HG03025 (cell line): Measurements from ENCODE around the gene GARIN5B.
"Not testable (repeated sequence)": the region's sequence is repeated elsewhere in the genome, so short reads cannot be mapped to it uniquely, and the experiment has no call there.

Experiments used
- ATAC-seq: cut with Tn5 transposase; IDR thresholded peaks from one replicate; pipeline ENCODE4 v1.9.1; 2021; ENCODE audit warnings: mild to moderate bottlenecking, moderate library complexity; ENCODE audit not compliant: unreplicated experiment, low FRiP score

GARIN5B gene

DNA sequence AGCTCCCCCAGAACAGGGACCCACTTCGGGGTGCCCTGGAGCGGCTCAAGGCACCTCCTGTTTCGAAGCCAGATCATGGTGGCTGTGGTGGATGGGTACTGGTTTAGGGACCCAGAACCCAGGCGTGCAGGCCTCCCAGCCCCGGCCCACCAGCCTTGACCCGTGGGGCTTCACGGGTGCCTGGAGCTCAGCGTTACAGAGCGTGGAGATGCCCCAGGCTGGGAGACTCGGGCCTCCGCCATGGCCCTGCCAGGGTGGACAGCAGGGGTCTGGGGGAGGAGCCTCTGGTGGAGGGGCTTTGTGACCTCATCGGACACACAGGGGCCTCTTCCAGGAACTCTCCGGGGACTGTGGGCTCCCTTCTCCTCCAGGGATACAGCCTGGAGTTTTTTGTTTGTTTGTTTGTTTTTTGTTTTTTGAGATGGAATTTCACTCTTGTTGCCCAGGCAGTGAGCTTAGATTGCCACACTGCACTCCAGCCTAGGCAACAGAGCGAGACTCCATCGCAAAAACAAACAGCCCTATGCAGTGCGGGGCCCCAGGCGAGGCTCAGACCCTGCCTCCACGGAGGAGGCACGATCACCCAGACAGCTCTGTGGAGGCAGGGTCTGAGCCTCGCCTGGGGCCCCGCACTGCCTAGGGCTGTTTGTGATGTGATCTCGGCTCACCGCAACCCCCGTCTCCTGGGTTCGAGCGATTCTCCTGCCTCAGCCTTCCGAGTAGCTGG lies at the start of gene GARIN5B:
Gene GARIN5B (minus strand): TSS at position 271 of the 727 bp plus-strand sequence. CDS start 194 bp downstream, at position 77.
- no peak for ATAC-seq

DNA sequence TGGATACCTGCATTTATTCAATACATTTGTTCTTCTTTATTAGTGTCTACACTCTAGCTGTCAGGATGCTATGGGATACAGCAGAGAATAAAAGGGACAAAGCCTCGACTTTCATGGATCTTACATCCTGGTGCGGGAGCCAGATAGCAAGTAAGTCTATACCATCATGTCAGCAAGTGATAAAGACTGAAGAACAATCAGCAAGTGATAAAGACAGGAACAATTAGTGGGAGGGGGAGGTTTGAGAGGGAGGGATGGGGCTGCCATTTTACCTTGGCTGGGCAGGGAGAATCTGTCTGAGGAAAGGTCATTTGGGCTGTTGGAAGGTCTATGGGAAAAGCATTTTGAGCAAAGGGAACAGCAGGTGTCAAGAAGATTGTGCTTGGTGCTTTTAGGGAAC lies 47.1 kb upstream of the GARIN5B start:
- ATAC-seq: no peak

DNA sequence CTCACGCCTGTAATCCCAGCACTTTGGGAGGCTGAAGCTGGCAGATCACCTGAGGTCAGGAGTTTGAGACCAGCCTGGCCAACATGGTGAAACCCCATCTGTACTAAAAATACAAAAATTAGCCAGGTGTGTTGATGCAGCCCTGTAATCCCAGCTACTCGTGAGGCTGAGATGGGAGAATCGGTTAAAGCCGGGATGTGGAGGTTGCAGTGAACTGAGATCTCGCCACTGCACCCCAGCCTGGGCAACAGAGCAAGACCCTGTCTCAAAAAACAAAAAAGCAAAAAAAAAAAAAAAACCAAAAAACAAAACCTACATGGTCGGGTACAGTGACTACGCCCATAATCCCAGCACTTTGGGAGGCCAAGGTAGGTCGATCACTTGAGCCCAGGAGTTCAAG lies 46.1 kb upstream of the GARIN5B start:
- not testable (repeated sequence) for ATAC-seq

DNA sequence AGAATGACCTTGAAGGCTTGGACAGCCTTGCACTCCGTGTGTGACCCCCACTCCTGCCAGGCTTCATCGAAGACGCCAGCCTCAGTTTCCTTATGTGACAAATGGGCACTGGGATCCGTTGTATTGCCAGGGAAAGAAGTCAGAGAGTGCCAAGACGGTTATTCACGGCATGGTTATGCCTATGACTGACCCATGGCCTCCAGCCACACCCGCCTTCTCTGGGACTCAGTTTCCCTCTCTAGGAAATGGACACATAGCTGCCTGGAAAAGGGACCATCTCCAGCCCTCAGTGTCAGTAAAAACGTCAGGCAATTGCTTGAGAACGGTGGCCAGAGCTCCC lies 45.4 kb upstream of the GARIN5B start:
- ATAC-seq: no peak

DNA sequence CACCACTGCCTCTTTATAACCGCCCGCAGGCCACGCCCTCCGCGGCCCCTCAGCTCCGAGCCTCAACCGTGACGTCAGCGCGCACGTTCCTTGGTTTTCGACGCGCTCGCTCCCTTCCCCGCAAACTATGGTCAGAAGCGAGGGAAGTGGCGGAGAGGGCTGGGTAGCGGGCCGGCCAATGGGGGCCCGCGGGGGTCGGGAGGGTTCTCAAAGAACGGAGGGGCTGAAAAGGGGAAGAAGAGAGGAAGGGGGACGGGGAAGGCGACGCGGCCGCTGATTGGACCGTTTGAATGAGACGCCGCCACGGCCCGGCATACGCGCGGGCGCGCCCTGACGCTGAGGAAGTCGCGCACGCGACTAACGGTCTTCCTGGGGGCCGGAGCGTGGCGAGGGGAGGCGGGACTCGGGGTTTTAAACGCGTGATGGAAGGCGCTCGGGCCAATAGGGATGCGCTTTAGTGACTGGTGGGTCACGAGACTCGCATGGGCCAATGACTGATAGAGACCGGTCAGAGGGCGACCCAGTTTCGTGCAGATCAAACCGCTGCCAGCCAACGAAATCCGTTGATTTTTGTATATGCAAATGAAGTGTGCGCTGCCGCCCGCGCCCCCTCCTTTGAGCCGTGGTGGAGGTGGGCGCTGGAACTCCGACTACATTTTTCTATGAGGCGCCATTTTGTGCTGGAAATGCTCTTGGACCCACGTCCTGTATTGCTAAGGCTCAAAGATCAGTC lies 44.9 kb upstream of the GARIN5B start:
- peak; percentile 79 for ATAC-seq

DNA sequence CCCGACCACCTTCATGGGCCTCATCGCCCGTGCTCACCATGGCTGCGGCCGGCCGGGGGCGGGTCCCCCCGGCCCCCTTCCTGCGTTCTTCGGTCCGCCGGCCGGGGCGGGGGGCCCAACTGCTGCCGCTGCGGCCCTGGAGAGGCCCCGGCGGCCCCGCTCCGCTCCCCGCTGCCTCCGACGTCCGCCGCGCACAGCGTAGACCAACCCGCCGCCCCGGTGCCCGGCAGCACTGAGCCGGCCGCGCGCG lies 44.4 kb upstream of the GARIN5B start, which contains the start of gene UBE2S:
Gene UBE2S (minus strand): TSS at position 239 of the 250 bp plus-strand sequence. CDS start 199 bp downstream, at position 40.
- ATAC-seq: peak; percentile 28

DNA sequence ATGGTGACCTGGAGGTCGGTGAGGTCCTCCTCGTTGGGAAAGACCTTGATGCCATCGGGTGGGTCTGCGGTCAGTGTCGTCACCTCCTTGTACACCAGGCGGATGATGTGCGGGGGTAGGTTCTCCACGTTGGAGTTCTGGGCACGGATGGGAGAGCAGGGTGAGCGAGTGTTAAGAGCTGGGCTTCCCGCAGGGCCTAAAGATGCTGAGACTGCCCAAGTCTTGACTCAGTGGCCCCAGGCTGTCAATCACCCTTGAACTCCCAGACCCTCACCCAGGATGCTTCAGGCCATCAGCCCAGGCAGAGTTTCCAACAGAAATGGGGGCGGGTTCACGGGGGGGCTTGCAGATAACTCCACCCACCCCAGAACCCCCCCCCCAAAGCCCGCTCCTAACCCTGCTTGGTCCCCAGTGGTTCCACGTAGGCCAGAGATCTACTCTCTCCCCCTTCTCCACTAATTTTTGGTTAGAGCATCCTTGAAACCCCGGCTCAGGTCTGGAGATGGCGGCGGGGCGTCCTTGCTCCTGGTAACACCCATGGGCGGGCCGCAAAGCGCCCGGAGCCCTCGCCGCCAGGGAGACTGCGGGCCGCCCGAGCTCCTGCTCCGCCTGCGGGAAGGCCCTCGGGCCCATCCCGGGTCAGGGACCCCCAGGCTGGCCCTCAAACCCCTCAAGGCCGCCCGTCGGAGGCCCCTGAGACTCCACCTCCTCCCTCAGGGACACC lies 43.9 kb upstream of the GARIN5B start:
- no peak for ATAC-seq

DNA sequence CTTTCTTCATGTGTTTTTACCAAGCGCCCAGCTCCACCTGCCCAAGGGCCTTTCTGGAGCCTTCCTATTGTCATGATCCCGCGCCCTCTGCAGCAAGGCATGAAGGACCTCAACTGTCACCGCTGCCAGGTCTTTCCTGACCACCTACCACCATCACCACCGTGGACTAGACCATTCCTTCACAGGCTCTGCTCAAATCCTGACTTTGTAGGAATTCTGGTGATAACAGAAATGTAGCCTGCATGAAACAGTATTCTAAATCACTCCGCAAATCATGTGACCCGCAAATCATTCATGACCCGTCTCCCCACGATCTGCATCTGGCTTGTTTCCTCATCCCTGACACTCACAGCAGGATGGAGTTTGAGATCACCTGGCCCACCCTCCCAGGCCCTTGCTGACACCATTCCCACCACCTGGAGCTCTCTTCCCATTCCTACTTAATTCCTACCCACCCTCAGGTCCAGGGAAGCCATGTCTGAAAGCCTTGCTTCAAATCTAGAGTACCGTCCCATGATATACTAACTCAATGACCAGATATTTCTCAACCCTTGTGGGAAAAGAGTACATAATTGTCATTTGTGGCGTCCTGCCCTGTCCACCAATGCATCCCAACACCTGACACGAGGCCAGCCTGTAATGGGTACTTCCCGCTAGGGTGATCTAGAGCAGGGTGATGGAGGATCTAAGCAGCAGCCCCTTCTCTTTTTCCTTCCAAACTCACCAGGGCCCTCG lies 43.2 kb upstream of the GARIN5B start:
- ATAC-seq: no peak

DNA sequence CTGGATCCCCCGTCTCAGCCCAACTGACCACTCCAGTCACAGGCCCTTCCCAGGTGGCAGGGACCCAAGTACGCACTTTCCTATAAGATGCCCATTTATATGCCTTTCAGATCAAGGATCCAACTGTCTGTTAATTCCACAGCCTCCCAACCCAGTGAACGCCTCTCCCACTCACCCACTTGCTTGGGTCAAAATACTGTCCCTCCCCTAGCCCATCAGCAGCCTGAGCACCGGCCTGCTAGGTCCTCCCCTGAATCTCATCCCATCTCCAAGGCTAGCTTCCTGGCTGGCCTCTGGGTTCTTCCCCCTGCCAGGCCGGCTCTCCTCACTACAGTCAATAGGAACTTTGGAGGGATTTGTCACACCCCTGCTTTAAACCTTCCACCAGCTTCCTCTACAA lies 42.6 kb upstream of the GARIN5B start:
- ATAC-seq: no peak

DNA sequence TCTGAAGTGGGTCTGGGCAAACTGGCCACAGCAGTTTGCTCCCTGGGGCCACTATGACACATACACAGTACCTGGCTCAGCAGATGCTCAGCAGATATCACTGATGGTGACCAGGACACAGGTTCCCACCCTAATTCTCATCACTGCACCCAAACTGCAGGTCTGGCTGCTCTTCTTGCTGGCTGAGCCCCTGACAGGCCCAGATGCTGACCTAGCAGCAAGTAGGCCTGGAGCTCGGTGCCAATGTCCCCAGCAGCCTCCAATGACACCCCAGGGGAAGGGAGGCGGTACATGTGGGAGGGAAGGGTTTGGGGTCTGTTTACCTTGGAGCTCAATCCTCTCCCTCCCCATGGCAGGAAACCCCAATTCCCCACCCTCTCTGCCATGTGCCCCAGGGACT lies 39.4 kb upstream of the GARIN5B start:
- no peak for ATAC-seq

DNA sequence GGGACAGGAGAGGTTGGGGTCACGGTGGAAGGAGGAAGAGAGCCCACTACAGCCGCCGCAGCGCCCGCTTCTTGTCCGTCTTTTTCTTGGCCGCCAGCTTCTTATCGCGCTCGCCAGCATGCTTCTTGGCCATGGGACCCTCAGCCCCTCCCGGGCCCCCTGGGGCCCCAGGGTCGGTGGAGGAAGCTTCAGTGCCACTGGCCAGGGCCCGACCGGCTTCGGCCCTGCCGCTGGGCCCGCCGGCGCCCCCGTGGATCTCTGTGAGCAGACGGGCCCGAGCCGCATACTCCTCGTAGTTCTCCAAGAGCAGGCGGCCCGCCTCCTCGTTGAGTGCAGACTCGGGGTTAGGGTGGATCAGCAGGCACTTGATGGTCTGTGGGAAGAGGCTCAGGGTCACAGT lies 38.3 kb upstream of the GARIN5B start:
- not testable (repeated sequence) for ATAC-seq

DNA sequence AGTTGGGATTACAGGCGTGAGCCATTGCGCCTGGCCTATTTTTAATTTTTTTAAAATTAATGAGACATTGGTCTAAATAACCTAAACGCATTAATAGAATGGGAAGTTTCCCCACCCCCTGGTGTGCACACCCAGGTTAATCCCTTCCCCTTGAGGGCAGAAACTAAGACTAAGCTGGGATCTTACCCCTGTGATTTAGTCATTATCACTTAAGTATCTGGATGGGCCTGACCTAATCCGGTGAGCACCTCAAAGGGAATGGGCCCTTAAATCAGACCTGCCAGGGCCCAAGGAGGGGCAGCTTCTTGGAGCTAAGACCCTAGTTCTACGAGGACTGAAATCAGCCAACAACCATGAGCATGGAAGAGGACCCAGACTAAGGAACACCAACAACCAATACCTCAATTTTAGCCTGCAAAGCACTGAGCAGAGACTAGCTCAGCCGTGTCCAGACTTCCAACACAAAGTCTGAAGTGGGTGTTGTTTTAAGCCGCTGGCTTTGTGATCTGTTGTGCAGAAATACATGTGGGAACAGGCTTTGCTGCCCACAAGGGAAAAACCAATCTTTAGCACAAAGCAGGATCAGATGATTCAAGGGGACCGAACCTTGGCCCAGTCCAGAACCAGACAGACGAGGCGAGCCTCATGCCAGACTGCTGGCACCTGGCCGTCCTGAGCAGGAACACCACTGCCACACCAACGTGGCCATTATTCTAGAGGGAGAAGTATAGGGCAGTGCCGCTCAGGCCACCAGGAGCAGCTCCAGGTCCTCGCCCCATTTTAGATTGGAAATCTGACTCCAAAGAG lies 37.4 kb upstream of the GARIN5B start:
- ATAC-seq: no peak

DNA sequence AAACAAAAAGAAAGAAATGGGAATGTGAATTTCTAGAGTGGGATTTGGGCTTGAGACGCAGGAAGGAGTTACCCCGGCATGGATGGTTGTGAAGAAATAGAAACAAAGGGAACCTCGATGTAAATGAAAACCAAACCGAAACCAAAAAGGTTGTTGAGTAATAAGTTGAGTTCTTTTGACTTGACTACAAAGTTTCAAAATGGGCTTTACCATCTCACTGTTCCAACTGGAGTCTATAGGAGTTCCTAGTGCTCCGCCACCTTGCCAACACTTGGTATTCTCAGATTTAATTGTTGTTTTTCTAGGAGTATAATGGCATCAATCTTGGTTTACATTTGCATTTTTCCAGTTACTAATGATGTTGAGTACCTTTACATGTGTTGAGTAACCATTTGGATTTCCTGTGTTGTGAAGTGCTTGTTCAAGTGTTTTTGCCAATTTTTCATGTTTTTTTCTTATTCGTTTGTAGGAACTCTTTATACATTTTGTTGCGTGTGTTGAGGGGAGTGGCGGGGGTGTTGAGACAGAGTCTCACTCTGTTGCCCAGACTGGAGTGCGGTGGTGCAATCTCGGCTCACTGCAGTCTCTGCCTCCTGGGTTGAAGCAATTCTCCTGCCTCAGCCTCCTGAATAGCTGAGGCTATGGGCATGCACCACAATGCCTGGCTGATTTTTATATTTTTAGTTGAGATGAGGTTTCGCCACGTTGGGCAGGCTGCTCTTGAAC lies 35.3 kb upstream of the GARIN5B start:
- ATAC-seq: no peak

DNA sequence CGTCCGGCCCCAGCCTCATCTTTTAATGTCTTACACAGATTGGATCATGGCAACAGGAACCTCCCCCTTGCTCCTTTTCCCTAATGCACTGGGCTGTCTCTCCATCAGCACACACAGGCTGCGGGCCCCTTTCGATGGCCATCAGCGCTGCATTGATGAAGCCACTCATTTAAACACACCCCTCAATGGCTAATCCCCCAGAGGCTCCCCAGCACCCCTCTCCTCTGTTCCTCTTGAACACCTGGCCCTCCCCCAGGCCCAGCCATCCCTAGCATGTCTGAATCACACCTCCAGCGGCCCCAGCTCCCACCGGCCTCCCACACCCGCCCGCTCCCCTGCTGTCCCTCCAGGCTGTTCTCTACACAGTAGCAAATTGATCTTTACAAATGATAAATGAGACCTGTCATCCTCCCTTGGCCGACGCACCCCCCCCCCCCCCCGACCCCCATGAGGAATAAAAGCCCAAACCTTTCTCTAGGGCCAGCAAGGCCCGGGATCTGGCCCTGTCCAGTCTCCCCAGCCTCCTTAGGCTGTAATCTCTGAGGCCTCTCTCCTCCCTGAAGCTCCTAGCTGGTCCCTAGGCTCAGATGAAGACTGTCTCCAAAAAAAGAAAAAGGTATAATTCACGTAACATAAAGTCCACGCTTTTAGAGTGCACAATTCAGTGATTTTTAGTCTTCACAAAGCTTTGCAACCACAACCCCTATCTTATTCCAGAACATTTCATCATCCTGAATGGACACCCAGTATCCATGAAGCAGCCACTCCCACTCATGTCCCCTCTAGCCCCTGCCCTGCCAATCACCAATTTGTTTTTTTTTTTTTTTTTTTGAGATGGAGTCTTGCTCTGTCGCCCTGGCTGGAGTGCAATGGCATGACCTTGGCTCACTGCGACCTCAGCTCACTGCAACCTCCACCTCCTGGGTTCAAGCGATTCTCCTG lies 30.0 kb upstream of the GARIN5B start:
- ATAC-seq: no peak

DNA sequence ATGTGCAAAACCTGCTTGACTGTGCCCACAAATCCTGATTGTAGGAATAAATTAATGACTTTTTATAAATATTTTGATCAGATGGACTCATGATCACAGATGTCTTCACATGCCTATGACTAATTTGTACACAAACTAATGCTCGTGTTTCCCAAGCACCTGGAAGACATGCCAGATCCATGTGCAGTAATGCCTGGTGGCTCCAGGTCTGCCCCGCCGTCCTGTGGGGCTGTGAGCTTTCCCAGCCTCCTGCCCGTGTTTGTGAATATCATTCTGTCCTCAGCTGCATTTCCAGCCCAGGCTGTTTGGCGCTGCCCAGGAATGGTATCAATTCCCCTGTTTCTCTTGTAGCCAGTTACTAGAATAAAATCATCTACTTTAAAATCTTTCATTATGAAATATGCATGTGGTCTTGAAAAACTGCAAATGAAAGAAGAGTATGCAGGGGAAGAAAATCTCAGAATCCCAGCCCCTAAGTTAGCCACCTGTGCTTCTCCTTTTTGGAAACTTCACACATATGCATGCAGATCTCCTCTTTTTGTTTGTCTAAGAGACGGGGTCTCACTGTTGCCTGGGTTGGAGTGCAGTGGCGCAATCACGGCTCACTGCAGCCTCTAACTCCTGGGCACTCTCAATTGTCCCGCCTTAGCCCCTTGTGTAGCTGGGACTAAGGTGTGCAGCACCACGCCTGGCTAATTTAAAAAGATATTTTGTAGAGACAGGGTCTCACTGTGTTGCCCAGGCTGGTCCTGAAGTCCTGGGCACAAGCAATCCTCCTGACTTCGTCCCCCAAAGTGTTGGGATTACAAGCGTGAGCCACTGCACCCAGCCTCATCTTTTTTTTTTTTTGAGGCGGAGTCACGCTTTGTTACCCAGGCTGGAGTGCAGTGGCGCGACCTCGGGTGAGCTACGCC lies 28.9 kb upstream of the GARIN5B start:
- no peak for ATAC-seq

DNA sequence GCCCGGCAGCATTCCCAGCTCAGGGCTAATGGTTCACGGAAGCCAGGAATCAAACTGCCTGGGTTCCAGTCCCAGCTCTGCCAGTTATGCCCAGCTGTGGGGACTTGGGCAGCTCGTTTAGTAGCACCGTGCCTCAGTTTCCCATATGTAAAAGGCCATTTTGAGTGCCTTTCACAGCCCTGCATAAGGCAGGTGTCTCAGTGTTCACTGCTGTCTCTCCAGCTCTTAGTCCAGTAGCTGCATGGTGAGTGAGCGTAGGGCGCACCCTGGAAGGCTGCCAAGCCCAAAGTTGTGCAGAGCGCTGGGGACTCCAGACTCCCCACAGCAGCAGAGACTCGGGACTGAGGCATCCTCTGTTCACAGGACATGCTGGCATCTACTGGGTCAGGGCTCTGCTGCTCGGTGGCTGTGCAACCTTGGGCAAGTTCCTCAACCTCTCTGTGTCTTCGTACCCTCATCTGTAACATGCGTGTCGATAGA lies 28.2 kb upstream of the GARIN5B start:
- ATAC-seq: no peak

DNA sequence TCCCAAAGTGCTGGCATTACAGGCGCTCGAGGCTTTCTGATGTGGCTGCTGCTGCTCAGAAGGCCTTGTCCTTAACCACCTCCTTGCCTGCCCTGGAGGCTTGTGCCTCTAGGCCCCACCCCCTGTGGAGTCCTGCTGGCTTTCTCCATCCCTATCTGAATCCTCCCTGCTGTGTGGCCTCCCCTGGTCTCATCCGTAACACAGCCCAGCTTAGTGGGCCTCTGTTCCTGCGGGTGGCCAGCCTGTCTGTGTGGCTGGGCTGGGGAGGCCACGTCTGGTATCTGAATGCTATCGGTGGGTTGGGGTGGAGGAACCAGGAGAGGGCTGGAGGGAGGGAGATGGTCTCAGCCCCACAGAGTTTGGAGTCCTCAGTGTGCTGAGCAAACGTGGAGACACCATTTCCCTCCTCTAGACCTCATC lies 27.4 kb upstream of the GARIN5B start:
- no peak for ATAC-seq
